HCT116 (cell line): ENCODE data around the gene SLC5A4.
"Not testable (repeated sequence)": the region's sequence is repeated elsewhere in the genome, so short reads cannot be mapped to it uniquely, and the experiment has no call there.

Experiments used
- CTCF ChIP-seq, 3 experiments: fragments of 200-600 bp in 1 of 3; sonication (generic) in 1 of 3; IDR thresholded peaks in 2 of 3; conservative IDR thresholded peaks in 1 of 3; 2 replicates each; pipeline ENCODE4 v1.5.1; 2012 to 2017; ENCODE audit warnings: low read depth in 2 of 3, low read length in 2 of 3, antibody characterized with exemption in 1 of 3, borderline replicate concordance in 1 of 3, control low read depth in 1 of 3, mild to moderate bottlenecking in 1 of 3, mixed read lengths in 1 of 3, mixed run types in 1 of 3, moderate library complexity in 1 of 3; ENCODE audit not compliant: insufficient read depth in 1 of 3
- REST ChIP-seq: IDR thresholded peaks from 2 replicates; pipeline ENCODE4 v1.6.1; 2012; ENCODE audit warnings: low read depth
- YY1 ChIP-seq: IDR thresholded peaks from 2 replicates; pipeline ENCODE4 v1.6.1; 2011; ENCODE audit warnings: low read length, low read depth, moderate library complexity, mild to moderate bottlenecking; ENCODE audit not compliant: insufficient replicate concordance; ENCODE audit errors: extremely low read depth

- not testable (repeated sequence) for TF ChIP-seq YY1; CTCF (IDR thresholded peaks at IDR 0.05 in 2 of 3, conservative IDR thresholded peaks at IDR 0.05 in 1 of 3; ENCODE audit: borderline replicate concordance in 1 of 3, insufficient read depth in 1 of 3, low read depth in 2 of 3, low read length in 2 of 3); REST
Measured at GRCh38 chr22:32191021-32191420, 64.1 kb downstream of the SLC5A4 start.
